Measurements from ENCODE around the gene PNPLA5. TPM values are rescaled to one million over a fixed set of nuclear protein-coding genes. Genes with fewer than 3 reads are reported as not detected.
A peak's percentile ranks its signal among the peaks of the same experiment; 100 is the strongest.
"Not testable (repeated sequence)": the region's sequence is repeated elsewhere in the genome, so short reads cannot be mapped to it uniquely, and the experiment has no call there.

PNPLA5 gene, protein sequence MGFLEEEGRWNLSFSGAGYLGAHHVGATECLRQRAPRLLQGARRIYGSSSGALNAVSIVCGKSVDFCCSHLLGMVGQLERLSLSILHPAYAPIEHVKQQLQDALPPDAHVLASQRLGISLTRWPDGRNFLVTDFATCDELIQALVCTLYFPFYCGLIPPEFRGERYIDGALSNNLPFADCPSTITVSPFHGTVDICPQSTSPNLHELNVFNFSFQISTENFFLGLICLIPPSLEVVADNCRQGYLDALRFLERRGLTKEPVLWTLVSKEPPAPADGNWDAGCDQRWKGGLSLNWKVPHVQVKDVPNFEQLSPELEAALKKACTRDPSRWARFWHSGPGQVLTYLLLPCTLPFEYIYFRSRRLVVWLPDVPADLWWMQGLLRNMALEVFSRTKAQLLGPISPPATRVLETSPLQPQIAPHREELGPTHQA
- total RNA-seq: not detected

DNA sequence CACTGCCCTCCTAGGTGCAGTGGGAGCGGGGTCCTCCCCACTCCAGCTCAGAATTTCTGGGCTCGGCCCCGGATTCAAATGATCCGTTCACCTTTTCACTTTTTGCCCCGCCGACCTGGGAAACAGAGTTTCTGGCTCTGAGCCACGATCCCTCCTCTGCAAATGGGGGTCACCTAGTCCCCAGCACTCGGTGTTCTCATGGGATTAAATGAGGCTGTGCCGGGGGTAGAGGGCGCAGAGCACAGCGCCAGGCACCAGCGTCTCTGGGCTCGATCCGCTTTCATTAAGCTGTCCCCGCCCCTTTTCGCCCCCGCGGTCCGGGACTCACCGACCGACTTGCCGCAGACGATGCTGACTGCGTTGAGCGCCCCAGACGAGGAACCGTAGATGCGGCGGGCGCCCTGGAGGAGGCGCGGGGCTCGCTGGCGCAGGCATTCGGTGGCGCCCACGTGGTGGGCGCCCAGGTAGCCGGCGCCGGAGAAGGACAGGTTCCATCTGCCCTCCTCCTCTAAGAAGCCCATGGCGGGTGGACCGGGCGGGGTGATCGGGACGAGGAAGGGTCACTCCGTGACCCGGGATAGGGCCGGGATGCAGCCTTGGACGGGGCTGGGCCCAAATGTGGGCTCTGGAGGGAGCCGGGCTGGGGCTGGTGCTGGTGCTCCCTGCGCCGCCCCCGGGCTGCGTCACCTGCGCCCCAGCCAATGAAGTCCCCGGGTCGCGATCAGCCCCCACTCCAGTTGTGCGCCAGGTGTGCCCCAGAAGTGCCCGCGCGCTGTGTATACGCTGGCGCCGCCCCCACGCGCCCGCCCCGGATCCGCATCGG, at the start of gene PNPLA5:
Gene PNPLA5 (minus strand): TSS at position 654 of the 823 bp plus-strand sequence. CDS start 133 bp downstream, at position 521.
- no peak for ATAC-seq

DNA sequence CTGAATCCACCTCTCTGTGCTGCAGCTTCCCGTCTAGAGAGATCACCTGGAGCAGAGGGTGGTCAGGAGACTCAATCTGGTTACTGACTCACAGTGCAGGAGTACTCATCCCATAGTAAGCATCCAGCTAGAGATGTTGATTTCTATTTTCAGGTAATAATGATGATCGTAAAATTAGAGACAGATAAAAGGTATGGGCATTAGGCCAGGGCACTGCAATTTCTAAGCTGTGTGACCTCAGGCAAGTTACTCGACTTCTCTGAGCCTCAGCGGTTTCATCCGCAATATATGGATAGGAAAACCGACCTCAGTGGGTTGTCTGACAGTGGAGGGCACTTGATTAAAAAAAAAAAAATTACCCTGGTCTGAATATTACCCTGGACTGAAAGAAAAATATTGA, 49.6 kb upstream of the PNPLA5 start:
- ATAC-seq: no peak

DNA sequence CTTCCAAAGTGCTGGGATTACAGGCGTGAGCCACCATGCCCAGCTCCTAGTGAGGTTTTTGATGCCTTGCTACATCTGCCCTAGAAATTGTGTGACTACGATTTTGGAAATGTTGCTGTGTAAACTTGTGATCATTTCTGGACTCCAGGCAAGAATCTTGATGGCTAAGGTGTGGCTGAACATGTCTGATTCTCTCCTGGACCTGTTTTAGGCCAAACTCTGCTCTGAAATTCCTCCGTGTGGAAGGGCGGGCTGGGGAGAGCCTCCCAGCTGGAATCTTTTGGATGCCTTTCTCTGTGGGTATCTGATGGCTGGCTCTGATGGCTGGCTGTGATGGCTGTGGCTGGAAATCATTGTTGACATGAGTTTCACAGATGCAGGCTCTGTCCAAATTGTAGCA, 40.0 kb upstream of the PNPLA5 start:
- no peak for ATAC-seq

DNA sequence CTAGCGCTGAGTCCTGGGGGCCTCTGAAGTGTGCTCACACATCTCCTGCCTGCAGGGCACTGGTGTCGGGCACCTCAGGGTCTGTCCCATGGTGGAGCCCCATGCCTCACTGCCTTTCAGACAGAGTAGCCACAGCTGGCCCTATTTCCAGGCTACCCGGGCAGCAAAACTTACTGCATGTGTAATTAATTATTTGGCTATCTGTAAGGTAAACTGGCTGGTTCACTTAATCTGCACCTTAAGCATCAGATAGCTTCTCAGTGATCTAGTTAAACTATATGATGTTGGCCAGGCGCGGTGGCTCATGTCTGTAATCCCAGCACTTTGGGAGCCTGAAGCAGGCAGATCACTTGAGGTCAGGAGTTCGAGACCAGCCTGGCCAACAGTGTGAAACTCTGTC, 37.1 kb upstream of the PNPLA5 start:
- no peak for ATAC-seq

DNA sequence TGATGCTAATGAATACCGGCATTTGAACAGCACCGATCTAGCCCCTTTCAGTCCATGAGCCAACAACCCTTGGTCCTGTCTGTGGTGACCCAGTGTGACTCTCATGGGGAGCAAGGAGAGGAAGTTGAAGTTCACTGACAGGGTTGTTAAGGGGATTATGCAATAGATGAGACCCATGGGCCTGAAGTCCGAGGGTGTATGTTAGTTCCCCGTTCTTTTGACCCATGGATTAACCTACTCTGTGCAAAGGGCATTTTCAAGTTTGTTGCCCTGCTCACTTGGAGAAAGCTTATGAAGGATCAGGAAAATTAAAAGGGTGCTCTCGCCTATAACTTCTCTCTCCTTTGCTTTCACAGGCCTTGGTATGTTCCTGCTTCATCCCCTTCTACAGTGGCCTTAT, 36.7 kb upstream of the PNPLA5 start:
- no peak for ATAC-seq

DNA sequence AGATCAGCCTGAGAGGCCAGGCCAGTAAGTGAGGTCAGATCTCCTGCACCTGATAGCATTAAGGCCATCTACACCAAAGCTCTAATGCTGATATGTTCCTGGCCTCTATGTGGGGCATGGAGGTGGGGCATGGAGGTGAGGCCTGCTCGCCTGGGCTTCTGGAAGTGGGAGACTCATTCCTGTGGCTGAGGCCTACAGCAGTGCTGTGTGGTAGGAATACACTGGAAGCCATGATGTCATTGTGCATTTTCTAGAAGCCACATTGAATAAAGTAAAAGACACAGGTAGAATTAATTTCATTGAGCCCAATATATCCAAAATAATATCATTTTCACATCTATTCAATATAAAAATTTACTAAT, 34.5 kb upstream of the PNPLA5 start:
- no peak for ATAC-seq

DNA sequence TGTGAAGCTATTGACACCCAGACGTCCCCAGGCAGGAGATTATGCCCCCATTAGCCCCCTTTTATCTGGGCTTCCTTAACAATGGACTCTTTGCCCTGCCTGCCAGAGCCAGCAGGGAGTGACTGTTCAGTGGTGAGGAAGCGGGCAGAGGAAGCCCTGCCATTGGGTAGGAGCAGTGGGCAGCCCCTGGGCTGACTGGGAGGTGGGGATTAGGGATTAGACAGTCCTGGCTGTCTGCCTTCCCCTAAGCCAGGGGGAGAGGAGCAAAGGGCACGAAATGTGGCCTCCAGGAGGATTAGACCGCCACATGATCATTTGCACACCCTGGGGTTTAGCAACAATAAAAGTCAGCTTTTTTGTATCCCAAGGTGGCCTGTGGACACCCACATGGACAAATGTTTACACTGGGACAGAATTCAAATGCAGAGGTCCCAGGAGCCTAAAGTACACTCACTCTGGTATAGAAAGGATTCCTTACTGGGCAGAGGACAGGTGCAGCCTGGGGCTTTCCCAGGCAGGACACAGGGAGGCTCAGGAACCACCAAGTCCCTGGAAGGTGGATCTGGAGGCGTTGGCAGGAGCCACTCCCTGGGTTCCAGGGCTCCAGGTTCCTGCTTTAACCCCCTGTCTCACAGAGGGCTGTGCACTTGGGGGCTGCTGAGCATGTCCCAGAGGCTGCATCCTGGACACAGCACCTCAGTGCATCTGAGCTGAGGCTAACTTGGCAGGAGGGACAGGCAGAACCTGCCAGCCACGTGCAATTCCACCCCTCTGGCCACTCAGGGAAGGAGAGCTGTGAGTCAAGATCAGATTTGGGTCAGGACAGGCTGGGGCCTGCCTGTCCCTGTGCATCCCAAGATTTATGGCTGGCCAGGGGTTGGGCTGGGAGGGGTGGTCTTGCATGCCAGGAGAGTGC, 33.9 kb upstream of the PNPLA5 start:
- peak; percentile 74 for ATAC-seq

DNA sequence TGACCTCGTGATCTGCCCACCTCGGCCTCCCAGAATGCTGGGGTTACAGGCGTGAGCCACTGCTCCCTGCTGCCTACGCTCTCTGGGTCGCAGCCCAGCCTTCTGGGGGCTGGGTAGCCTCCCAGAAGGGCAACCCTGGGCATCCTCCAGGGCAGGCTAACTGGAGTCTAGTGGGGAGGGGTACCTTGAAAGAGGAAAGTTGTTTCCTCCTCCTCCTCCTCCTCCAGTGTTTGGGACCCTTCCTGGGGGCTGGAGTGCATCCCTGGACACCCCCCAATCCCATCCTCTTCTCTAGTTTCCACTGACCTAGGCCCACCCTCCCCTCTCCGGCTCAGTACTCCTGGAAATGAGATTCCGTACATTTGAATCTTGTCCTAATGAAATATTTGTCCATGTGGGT, 33.1 kb upstream of the PNPLA5 start:
- ATAC-seq: no peak

DNA sequence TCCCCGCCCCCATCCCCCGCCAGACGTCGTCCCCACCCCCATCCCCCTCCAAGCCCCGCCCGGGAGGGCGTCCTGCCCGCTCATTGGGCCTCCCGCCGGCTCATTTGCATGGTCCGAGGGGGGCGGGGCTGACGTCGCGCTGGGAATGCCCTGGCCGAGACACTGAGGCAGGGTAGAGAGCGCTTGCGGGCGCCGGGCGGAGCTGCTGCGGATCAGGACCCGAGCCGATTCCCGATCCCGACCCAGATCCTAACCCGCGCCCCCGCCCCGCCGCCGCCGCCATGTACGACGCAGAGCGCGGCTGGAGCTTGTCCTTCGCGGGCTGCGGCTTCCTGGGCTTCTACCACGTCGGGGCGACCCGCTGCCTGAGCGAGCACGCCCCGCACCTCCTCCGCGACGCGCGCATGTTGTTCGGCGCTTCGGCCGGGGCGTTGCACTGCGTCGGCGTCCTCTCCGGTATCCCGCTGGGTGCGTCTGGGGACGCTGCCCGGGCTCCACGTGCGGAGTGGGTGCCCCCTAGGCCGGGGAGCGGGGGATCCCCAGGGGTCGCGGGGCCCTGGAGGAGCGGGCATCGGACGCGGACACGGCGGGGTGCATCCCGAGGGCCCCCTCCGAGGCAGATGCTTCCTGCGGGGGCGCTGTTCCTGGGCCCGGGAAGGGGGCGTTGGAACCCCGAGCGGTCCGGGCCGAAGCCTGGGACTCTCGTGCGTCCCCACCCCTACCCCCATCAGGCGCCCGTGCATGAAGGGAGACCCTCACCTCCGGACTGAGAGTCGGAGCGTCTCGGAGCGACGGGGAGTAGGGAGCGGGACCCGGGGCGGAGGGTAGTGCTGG, 32.0 kb upstream of the PNPLA5 start, which contains the start of gene PNPLA3:
Gene PNPLA3 (plus strand): TSS at position 175 of the 834 bp plus-strand sequence. CDS start 107 bp downstream, at position 282.
- ATAC-seq: peak; percentile 78

DNA sequence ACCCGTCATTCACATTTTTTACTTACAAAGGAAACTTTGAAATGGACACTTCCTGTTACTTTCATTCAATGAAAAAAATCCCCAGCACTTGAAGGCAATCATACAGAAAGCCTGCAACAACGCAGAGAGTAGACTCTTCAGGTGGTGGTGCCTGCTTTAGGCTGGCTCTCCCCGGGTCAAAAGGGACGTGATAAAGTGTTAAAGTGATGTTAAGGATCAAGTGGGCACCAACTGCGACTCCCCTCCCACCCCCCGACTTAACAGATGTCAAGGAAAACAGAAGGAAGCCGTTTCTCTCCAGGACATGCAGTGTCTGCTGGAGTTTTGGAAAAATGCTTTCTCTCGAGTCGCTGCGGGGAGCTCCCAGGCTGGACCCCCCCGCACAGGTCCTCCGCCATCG, 31.4 kb upstream of the PNPLA5 start:
- no peak for ATAC-seq

DNA sequence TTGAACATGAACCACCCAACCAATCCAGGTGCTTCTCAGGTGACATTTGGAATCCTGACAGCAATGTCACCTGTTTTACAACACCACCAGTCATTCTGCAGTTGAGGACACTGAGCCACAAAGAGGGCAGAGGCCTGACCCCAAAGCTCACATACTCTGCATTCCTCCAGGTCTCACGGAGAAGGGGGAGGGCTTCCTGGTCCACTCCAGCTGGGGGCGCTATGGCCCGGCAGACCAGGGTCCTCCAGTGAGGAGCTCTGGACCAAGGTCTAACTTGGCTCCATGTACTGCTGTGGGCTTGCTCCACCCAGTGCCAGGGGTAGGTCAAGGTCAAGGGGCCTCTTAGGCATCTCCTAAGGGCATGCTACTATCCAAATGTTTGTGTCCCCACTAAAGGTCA, 30.3 kb upstream of the PNPLA5 start:
- no peak for ATAC-seq

DNA sequence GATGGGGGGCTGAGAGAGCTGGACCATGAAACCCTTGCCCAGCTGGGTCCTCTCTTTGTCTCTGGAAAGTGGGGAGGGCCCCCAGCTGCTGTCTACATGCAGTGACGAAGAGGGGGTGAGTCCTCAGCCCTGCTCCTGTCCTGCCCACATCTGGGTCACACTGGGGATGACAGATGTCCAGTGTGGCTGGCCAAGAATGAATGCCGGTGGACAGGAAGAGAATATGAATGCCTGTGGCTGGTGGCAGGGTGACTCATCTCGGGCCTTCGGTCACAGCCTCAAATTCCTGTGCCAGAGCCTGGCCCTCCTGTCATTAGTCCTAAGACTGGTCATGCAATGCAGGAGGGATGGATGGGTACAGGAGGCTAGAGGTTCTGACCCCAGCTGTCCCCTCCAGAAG, 29.6 kb upstream of the PNPLA5 start:
- ATAC-seq: peak; percentile 31

DNA sequence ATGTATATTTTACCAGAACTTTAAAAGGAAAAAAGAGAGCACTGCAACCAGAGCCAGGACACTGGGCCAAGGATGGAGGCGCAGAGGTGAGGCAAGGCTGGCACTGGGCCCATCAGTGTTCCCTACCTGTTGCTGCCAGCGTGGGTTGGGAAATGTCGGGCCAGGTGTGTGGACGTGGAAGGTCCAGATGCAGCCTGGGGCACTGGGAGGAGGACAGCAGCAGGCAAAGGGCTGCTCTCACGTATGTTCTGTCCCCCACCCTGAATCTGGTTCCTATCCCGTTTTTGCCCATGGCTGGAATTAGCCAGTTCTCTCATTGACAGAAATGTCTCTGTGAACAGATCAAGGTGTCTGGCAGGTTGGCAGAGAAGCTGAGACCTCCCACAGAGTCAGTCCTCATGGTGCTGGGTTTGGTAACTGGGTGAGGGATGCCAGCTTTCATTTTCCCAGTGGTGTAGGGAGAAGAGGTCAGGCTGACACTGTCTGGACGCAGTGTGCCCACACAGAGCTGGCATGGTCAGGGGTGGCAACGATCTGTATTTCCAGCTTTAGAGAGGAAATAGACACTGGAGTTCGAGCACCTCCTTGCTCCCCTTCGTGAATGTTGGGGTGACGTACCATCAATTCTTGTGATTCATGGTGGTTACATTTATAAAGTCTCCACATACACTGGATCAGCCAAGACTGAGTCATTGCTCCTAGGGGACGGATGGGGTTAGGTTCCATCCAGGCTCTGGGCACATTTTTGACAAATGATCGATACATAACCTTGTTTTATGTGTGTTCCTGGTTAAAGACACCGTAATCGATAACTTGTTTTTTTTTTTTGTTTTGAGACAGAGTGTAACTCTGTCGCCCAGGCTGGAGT, 27.5 kb upstream of the PNPLA5 start:
- ATAC-seq: no peak

DNA sequence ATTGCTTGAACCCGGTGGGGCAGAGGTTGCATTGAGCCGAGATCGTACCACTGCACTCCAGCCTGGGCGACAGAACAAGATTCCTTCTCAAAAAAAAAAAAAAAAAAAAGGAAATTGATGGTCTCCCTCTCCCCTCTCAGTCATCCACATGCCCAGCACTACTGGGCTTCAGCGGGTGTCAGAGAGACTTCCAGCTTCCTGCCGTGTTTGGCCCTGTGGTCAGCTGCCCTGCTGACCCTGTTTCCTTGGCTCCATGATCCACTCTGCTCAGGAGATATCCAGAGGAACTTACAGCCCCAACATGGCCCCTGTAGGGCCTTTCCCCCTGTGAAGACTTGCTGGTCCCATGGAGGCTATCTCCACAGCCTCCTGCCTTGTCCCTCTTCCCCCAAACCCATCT, 25.7 kb upstream of the PNPLA5 start:
- ATAC-seq: no peak

DNA sequence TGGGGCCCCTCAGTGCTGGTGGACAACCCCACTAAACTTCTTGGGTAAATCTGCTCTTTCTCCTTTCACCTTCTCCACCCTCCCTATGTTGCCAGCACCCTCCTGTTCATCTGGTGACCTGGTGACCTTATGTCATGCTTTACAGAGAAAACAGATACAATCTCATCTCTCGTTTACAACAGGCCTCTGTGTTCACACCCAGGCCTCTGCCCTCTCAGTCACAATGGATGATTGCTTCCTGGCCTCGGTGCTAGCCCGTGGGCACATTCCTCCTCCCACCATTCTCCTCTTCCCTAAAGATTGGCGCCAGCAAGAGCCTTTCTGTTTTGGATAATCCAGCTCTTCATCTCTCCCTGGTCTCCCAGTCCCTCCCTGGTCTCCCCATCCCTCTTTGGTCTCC, 19.5 kb upstream of the PNPLA5 start:
- ATAC-seq: no peak

DNA sequence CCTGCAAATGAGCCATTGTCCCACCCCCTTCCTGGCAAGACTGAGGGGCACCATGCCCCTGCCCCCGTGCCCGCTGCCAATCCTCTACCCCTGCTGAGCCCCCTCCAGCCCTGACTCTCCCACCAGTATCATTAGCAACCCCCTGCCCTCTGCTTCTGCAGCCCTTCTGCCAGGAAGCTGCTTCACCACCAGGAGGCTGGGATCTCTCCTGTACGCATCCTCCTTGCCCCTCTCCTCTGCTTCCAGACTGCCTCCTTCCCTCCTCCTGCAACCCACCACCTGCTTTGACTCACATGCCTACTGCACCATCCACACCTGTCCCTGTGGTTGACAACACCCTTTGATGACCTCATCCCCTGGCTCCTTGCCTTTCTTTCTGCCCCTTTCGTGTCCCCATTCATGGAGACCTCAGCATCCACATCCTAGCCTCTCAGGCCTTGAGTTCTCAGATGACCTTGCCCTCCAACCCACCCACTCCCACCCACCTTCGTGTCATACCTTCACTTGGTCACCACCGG, 18.4 kb upstream of the PNPLA5 start:
- ATAC-seq: no peak

DNA sequence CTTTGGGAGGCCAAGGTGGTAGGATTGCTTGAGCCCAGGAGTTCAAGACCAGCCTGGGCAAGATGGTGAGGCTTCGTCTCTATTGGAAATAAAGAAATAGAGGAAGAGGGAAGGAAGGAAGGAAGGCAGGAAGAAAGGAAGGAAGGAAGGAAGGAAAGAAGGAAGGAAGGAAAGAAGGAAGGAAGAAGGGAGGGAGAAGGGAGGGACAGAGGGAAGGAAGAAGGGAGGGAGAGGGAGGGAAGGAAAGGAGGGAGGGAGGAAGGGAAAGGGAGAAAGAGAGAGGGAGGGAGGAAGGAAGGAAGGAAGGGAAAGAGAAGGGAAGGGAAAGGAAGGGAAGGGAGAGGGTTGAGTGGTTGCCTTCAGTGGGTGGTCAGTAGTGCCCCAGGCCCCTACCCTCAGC, 17.9 kb upstream of the PNPLA5 start:
- no peak for ATAC-seq

DNA sequence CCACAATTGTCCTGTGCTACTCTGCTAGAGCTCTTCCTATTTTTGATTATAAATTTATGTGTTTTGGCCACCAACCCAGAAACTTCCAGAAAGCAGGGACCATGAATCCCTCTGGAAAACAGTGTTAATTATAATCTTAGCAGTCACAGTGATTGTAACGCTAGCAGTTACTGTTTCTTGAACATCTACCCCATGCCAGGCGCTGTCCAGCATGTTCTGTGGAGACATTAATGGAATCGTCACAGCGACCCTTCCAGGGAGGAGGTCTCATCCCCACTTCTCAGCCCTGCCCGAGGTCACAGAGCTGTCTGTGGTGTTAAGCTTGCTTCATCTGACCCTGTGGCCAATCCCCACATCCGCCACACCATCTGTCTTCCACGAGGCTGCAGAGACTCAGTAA, 13.9 kb upstream of the PNPLA5 start:
- ATAC-seq: no peak

DNA sequence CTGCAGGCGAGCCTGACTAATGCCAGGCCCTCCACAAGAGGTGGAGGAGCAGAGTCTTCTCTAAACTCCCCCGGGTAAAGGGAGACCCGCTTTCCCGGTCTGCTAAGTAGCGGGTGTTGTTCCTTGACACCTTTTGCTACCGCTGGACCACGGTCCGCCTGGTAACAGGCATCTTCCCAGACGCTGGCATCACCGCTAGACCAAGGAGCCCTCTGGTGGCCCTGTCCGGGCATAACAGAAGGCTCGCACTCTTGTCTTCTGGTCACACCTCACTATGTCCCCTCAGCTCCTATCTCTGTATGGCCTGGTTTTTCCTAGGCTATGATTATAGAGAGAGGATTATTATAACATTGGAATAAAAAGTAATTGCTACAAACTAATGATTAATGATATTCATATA, 12.6 kb upstream of the PNPLA5 start:
- not testable (repeated sequence) for ATAC-seq

DNA sequence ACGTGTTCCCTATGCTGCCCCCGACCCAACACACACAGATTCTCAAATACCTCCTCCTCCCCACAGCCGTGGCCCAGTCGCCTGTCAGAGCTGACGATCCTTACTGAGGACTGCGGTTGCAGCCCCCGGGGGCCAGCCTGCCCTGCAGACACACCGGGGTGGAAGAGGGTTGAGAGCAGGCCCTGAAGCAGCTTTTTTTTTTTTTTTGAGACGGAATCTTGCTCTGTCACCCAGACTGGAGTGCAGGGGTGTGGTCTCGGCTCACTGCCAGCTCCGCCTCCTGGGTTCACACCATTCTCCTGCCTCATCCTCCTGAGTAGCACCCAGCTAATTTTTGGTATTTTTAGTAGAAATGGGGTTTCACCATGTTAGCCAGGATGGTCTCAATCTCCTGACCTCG, 11.2 kb upstream of the PNPLA5 start:
- ATAC-seq: not testable (repeated sequence)

Measured in esophagus mucosa (tissue), 1 donor.